ENCODE measurements around the gene ZNF304.

- TF ChIP-seq, protein P1, sequence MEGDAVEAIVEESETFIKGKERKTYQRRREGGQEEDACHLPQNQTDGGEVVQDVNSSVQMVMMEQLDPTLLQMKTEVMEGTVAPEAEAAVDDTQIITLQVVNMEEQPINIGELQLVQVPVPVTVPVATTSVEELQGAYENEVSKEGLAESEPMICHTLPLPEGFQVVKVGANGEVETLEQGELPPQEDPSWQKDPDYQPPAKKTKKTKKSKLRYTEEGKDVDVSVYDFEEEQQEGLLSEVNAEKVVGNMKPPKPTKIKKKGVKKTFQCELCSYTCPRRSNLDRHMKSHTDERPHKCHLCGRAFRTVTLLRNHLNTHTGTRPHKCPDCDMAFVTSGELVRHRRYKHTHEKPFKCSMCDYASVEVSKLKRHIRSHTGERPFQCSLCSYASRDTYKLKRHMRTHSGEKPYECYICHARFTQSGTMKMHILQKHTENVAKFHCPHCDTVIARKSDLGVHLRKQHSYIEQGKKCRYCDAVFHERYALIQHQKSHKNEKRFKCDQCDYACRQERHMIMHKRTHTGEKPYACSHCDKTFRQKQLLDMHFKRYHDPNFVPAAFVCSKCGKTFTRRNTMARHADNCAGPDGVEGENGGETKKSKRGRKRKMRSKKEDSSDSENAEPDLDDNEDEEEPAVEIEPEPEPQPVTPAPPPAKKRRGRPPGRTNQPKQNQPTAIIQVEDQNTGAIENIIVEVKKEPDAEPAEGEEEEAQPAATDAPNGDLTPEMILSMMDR (IDR thresholded peaks at IDR 0.05): no peak
- TF ChIP-seq POLR2A (IDR thresholded peaks at IDR 0.05): no peak
These were observed 49.0 kb upstream of the ZNF304 start for GRCh38 chr19:57302020-57302465.
